ENCODE measurements around the gene HCK.

DNA sequence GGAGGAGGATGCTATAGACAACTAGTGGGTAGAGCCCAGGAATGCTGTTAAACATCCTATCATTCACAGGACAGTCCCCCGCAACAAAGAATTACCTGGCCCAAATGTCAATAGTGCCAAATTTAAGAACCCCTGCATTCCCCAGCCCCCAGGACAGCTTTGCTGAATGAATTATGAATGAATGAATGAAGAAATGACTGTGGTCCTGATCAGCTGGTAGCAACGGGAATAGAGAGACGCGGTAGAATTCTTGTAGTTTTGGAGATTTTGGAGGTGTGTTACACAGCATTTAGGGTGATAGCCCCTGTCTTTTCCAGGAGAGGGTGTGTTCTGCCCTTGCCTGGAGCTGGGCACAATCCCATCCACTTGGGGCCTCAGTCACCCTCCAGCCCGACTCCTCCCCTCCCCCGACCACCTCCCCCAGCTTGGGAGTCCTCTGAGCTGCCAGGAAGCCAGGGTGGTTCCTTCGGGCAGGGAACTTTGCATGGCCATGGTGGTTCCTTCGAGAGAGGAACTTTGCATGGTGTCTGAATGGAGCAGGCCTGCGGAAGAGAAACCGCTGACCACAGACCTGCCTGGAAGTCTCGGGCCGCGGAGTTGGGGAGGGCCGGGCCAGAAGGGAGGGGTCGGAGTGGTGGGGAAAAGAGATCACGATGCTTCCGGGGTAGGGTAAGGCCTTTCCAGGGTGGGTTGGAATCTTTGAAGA, 1.0 kb upstream of the HCK start:
- TF ChIP-seq, protein P1, sequence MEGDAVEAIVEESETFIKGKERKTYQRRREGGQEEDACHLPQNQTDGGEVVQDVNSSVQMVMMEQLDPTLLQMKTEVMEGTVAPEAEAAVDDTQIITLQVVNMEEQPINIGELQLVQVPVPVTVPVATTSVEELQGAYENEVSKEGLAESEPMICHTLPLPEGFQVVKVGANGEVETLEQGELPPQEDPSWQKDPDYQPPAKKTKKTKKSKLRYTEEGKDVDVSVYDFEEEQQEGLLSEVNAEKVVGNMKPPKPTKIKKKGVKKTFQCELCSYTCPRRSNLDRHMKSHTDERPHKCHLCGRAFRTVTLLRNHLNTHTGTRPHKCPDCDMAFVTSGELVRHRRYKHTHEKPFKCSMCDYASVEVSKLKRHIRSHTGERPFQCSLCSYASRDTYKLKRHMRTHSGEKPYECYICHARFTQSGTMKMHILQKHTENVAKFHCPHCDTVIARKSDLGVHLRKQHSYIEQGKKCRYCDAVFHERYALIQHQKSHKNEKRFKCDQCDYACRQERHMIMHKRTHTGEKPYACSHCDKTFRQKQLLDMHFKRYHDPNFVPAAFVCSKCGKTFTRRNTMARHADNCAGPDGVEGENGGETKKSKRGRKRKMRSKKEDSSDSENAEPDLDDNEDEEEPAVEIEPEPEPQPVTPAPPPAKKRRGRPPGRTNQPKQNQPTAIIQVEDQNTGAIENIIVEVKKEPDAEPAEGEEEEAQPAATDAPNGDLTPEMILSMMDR (IDR thresholded peaks at IDR 0.05), result no peak
- TF ChIP-seq POLR2A (IDR thresholded peaks at IDR 0.05), result no peak

Data from Peyer's patch (tissue), 4 donors.